Right atrium auricular region (tissue), 2 donors: Measurements from ENCODE around the gene PKNOX1. TPM values are rescaled to one million over a fixed set of nuclear protein-coding genes. Genes with fewer than 3 reads are reported as not detected.

ENCODE experiments used
- DNase-seq: peaks from one replicate; pipeline ENCODE4 v3.0.0-alpha.2; 2019; ENCODE audit warnings: low spot score
- H3K27ac ChIP-seq, 2 donors: fragments of 200-600 bp; sonication (generic); 1 replicate in 1 of 2; 2 replicates in 1 of 2; pipeline ENCODE4 v1.5.1; 2016 to 2019
- H3K27me3 ChIP-seq, 2 donors: fragments of 200-600 bp; sonication (generic); one replicate each; pipeline versions ENCODE4 v1.5.1 to v1.6.0; 2017 to 2019
- H3K36me3 ChIP-seq: fragments of 200-600 bp; sonication (generic); one replicate; pipeline ENCODE4 v1.5.1; 2016
- H3K4me1 ChIP-seq, 2 donors: fragments of 200-600 bp; sonication (generic); one replicate each; pipeline versions ENCODE4 v1.5.1 to v1.6.0; 2017 to 2019
- H3K4me3 ChIP-seq, 2 donors: fragments of 200-600 bp; sonication (generic); 1 replicate in 1 of 2; 2 replicates in 1 of 2; pipeline ENCODE4 v1.5.1; 2017 to 2019; ENCODE audit warnings: mild to moderate bottlenecking in 1 of 2, moderate library complexity in 1 of 2
- H3K9me3 ChIP-seq, 2 donors: fragments of 200-600 bp; sonication (generic); one replicate each; pipeline ENCODE4 v1.5.1; 2019
- total RNA-seq, 2 donors: library from RNA; depleted of rRNA; stranded (reverse); fragments of >200 nt; gene quantifications; one replicate each; pipeline ENCODE4 v1.1.0, GENCODE V29; 2016
- TF ChIP-seq, protein P1 (sequence below), 2 donors: fragments of 200-600 bp; sonication (generic); IDR thresholded peaks; one replicate each; pipeline ENCODE4 v1.5.1; 2019; ENCODE audit warnings: antibody characterized with exemption in 2 of 2

Gene PKNOX1
- total RNA-seq, 2 donors from 2014 or later, result 7.5 to 10.1 TPM

DNA sequence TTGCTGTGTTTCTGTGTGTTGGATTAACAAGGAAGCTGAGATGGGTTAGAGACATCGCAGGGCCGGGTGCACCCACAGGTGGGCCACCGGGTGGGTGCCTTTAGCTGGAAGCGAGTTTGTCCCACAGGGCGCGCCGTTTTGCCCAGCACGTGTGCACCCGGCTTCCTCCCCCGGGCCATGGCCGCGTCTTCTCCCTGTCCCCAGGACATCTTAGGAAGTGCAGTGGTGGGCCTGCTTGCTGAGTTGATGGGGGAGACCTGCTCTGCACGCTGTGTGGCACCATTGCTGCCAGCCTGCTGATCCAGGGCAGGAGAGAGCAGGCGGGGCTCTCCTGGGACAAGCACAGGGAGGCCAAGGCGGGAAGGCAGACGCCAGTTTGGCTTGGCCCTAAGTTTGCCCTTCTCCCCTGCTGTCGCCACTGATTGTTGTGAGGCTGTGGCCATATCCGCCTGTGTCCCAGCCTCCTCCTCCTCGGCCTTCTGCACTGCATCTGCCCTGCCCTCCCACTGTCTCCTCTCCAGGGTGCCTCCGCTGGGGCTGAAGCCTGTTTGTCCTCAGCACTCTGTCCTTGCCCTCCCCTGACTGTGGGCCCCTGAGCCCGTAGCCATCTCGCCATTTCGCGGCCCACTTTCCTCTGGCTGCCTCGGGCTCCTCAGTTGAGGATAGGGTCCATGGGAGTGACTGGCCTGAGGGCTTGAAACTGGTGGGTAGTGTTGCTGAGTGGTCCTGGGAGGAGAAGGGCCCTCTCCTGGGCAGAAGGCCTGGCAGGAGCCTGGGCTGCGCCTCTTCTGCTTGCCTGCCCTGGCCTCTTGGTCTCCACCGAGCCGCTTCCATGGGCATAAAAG, 47.6 kb downstream of the PKNOX1 start:
- Histone ChIP-seq H3K4me1 (no peaks in the 10 kb centered on the region), H3K36me3 (peaks cover 38% of the 10 kb centered on the region), H3K27ac (no peak overlapping the region), H3K27me3 (no peaks in the 10 kb centered on the region), H3K9me3 (no peaks in the 10 kb centered on the region), H3K4me3 (no peak overlapping the region)
- TF ChIP-seq, protein P1, sequence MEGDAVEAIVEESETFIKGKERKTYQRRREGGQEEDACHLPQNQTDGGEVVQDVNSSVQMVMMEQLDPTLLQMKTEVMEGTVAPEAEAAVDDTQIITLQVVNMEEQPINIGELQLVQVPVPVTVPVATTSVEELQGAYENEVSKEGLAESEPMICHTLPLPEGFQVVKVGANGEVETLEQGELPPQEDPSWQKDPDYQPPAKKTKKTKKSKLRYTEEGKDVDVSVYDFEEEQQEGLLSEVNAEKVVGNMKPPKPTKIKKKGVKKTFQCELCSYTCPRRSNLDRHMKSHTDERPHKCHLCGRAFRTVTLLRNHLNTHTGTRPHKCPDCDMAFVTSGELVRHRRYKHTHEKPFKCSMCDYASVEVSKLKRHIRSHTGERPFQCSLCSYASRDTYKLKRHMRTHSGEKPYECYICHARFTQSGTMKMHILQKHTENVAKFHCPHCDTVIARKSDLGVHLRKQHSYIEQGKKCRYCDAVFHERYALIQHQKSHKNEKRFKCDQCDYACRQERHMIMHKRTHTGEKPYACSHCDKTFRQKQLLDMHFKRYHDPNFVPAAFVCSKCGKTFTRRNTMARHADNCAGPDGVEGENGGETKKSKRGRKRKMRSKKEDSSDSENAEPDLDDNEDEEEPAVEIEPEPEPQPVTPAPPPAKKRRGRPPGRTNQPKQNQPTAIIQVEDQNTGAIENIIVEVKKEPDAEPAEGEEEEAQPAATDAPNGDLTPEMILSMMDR (IDR thresholded peaks at IDR 0.05), result no peak
- no peak for DNase-seq

DNA sequence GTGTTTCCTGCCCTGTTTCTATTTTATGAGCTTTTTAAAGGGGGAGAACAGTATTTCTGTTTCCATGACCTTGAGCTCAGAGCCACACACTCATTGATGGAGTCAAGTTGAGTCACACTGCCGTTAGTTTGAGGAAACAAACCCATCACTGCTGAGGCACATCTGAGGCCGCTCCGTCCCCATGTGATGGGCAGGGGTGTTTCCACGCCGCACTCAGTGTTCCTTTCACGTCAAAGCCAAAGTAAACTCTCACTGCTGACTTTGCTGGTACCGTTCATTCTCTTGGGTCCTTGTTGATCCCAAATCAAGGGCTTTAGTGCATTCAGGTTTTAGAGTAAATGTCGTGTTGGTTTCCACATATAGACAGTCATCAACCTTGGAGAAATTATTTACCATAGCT, 48.8 kb downstream of the PKNOX1 start:
- H3K4me3 ChIP-seq, result no peak overlapping the region
- H3K9me3 ChIP-seq, result no peaks in the 10 kb centered on the region
- H3K4me1 ChIP-seq, result no peaks in the 10 kb centered on the region
- H3K27ac ChIP-seq, result no peak overlapping the region
- no peak for DNase-seq
- no peaks in the 10 kb centered on the region for H3K27me3 ChIP-seq
- TF ChIP-seq, protein P1 (IDR thresholded peaks at IDR 0.05), result no peak
- H3K36me3 ChIP-seq, result peaks cover 30% of the 10 kb centered on the region

DNA sequence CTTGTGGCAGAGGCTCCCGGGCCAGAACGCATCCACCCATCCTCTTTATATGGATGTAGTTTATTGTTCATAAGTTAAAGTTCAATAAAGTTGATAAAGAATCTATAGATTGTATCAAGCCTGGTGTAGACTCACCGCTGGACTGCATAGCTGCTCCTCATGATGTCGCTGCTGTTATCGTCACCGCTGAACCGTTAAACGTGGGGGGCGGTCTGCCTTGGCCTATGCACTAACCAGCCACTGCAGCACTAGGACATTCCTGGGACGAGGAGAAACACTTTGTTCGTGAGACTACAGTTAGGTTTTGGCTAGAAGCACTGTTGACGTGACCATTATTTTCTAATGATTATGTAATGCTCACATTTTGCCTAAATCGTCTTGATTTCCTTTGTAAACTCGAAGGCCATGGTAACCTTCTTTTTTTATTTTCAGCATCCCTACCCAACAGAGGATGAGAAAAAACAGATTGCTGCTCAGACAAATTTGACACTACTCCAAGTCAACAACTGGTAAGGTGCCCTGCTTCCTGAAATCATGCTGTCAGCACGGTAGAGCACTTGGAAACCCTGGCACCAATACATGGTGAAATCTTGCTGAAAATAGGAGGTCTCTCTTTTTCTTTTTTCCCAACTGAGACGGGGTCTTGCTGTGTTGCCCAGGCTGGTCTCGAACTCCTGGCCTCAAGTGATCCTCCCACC, 50.2 kb downstream of the PKNOX1 start:
- H3K27ac ChIP-seq, result no peak overlapping the region
- H3K4me3 ChIP-seq, result no peak overlapping the region
- H3K36me3 ChIP-seq, result peaks cover 36% of the 10 kb centered on the region
- H3K9me3 ChIP-seq, result no peaks in the 10 kb centered on the region
- H3K4me1 ChIP-seq, result no peaks in the 10 kb centered on the region
- no peak for DNase-seq
- H3K27me3 ChIP-seq, result no peaks in the 10 kb centered on the region
- TF ChIP-seq, protein P1 (IDR thresholded peaks at IDR 0.05), result no peak

DNA sequence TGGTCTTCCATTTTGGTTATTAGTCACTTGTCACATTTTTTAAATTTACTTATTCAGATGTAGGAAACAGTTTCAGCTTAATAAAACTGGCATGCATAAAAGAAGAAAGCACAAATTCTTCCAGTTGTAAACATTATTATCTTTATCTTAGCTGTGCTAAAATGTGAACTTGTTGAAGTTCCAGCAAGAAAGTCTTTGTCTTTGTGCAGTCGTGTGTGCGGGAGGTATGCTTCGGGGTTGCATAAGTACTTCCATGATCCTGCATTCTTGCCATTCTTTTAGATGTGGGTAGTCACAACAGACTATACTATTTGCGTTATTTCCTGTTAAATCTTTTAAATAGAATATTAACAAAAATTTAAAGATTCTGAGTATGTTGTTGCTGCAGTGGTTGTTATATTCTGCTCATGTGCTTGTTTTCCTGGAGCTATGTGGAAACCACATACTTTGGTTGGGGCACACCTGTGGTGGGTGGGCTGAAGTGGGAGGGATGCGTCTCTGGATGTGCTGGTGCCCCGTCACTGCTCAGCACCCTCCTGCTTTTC, 51.3 kb downstream of the PKNOX1 start:
- Histone ChIP-seq H3K27ac (no peak overlapping the region), H3K27me3 (no peaks in the 10 kb centered on the region), H3K36me3 (peaks cover 29% of the 10 kb centered on the region), H3K4me3 (no peak overlapping the region), H3K9me3 (no peaks in the 10 kb centered on the region), H3K4me1 (no peaks in the 10 kb centered on the region)
- TF ChIP-seq, protein P1 (IDR thresholded peaks at IDR 0.05), result no peak
- DNase-seq, result no peak

DNA sequence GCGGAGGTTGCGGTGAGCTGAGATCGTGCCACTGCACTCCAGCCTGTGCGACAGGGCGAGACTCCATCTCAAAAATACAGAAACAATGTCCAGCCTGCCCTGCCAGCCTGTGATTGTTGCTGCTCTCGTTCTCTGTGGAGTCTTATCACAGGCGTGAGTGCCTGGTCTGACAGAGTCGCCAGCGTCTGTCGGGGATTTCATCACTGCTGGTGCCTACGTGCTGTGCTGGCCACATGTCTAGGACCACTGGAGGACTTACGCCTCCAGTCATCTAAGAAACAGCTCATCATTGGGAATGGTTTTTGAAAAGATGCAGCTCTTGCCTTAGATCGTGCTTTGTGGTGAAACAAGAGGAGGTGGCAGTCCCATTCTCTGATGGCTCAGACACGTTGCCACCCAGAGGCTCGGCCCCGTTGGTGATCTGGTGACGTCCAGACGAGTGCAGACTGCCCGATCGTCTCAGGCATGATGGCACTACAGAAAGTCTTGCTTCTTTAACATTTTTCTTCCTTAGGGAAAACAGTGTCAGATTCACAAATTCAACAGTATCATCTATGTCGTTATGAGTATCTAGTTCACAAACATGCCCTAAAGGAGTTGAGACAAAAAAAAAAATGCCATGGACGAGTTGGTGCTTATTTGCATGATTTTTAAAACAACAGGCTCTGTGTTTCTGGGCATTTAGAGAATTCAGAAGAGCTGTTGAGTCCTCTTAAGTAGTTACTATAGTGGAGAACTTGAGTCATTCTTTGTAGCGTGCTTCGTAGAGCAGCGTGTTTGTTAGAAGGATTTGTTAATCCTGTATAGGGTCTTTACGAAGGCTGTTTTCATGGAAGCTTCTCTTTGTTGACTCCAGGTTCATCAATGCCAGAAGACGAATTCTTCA, 53.7 kb downstream of the PKNOX1 start:
- no peak for DNase-seq
- Histone ChIP-seq H3K4me1 (no peaks in the 10 kb centered on the region), H3K27me3 (no peaks in the 10 kb centered on the region), H3K9me3 (no peaks in the 10 kb centered on the region), H3K4me3 (no peak overlapping the region), H3K27ac (no peak overlapping the region), H3K36me3 (peaks cover 16% of the 10 kb centered on the region)
- TF ChIP-seq, protein P1 (IDR thresholded peaks at IDR 0.05), result no peak
